OCI-LY1 (cell line): ENCODE results near the gene SURF6.
"Not testable (repeated sequence)": the region's sequence is repeated elsewhere in the genome, so short reads cannot be mapped to it uniquely, and the experiment has no call there.

ENCODE experiments used
- EZH2 ChIP-seq: fragments of 200-600 bp; sonication (generic), shearing (Covaris generic); IDR thresholded peaks from 2 replicates; pipeline ENCODE4 v1.8.0; 2017; ENCODE audit warnings: borderline replicate concordance, mixed run types, mild to moderate bottlenecking, antibody characterized with exemption, low read length, moderate library complexity, mixed read lengths
- TF ChIP-seq, protein P1 (sequence below): fragments of 200-600 bp; sonication (generic), shearing (Covaris generic); IDR thresholded peaks from 2 replicates; pipeline ENCODE4 v1.5.1; 2017; ENCODE audit warnings: mild to moderate bottlenecking, antibody characterized with exemption, low read length, moderate library complexity, mixed read lengths

GRCh38 chr9:133327021-133327420 lies 9.0 kb downstream of the SURF6 start:
- TF ChIP-seq, protein P1, sequence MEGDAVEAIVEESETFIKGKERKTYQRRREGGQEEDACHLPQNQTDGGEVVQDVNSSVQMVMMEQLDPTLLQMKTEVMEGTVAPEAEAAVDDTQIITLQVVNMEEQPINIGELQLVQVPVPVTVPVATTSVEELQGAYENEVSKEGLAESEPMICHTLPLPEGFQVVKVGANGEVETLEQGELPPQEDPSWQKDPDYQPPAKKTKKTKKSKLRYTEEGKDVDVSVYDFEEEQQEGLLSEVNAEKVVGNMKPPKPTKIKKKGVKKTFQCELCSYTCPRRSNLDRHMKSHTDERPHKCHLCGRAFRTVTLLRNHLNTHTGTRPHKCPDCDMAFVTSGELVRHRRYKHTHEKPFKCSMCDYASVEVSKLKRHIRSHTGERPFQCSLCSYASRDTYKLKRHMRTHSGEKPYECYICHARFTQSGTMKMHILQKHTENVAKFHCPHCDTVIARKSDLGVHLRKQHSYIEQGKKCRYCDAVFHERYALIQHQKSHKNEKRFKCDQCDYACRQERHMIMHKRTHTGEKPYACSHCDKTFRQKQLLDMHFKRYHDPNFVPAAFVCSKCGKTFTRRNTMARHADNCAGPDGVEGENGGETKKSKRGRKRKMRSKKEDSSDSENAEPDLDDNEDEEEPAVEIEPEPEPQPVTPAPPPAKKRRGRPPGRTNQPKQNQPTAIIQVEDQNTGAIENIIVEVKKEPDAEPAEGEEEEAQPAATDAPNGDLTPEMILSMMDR = not testable (repeated sequence)
- TF ChIP-seq EZH2 = not testable (repeated sequence)
